ENCODE data around the gene EPHB1.

EPHB1 gene

DNA sequence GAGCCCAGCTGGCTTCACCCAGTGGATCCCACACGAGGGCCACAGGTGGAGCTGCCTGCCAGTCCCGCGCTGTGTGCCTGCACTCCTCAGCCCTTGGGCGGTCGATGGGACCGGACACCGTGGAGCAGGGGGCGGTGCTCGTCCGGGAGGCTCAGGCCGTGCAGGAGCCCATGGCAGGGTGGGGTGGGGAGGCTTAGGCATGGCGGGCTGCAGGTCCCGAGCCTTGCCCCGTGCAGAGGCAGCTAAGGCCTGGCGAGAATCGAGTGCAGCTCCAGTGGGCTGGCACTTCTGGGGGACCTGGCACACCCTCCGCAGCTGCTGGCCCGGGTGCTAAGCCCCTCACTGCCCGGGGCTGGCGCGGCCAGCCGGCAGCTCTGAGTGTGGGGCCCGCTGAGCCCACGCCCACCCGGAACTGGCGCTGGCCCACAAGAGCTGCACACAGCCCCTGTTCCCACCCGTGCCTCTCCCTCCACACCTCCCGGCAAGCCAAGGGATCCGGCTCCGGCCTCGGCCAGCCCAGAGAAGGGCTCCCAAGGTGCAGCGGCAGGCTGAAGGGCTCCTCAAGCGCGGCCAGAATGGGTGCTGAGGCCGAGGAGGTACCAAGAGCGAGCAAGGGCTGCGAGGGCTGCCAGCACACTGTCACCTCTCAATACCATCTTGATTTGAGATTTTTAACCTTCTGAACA, 121.4 kb downstream of the EPHB1 start:
- DNase-seq: no peak

DNA sequence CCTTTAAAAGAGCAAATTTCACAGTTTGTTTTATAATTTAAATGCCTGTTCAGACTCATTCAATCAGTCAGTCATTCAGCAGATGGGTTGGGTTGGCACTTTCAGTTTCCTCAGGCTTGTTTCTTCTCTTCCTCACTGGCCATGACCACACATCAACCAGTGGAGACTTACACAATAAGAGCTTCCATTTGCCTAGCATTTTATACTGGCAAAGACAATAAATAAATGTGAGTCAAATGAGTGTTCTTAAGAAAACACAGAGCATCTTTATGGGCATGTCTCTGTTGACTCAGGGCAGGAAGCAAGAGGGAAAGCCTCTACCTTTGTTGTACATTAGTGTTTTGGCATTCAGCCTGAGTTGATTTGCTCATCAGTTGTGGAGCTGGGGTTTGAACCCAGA, 122.6 kb downstream of the EPHB1 start:
- DNase-seq: no peak

DNA sequence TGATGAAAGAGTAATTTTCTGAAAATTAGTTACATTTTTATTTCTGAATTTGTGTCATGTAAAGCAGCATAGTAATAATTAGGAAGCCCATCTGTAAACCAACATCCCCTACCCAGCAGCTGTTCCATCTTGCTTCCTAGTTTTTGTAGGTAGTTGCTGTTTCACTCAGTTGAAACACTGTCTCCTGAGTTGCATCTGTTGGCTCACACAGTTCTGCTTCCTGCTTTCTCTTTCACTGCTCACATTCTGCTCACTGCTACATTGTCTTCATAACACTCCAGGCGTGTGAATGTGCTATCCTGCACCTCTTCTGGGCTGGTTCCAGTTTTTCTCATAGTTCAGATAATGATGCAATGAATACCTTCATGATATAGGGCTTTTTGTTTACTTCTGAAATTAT, 123.4 kb downstream of the EPHB1 start:
- no peak for DNase-seq

DNA sequence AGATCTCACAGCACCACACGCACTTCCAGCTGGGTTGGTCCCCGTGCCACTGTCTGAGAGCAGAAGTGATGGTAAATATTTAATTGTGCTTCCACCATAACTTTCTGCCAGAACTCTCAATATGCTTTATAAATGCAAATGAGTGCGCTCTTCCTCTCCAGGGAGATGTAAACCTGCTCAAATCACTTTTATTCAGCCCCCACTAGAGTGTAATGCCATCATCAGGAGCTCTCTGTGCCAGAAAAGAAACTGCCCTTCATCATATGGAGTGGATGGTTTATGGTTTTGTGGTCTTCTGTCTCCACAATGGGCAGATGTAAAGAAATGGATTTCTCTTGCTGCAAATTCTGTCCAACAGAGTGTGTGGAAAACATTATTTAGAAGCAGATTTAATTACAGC, 127.0 kb downstream of the EPHB1 start:
- no peak for DNase-seq

DNA sequence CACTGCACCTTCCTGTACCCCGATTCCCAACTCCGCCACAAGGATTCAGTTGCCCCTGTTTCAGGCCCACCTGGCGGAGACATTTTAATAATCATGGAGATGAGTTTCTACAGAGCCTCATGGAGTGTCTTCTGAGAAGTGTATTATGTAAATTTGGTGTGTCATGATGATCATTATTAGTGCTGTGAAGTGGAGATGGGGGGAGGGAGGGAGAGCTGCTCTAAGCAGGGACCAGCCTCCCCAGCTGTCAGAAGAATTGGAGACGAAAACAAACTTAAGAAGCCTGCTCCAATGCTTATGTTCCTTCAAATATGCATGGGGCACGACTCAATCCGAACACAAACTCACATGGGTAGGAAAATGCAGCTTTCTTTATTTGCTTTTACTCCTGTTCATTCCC, 127.8 kb downstream of the EPHB1 start:
- no peak for DNase-seq

DNA sequence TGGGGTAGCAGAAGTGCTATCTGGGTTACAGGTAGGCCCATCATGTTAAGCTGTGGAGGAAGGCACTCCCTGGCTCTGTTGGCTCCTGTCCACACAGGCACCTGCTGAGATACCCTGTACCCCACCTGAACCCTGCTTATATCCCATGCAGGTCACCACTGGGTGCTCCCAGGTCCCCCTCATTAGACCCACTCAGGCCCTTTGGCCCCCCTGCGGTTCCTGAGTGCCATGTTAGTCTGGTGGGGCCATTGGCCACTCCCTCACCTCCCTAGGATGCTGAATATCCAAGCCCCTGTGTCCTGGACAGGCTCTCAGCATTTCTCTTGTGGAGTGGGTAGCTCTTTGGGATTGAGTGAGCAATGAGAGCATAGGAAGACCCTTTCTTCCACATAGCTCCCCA, 128.2 kb downstream of the EPHB1 start:
- DNase-seq: no peak

DNA sequence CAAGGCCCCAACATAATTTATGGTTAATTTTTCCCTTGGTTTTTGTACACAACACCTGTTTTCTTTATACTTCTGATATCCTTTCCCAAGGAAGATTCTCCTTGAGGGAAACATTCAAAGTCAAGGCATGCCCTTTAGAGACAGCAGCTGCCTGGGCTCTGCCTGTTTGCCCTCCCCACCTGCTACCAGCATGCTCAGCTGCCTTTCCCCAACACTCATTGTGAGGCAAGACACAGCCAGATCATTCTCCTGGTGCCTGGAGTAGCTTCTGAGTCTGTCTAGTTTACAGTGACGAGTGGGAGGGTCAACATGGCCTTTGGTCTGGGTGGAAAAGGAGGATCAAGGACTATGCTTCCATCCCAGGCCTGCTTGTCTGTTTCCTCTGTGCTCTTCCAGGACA, 132.5 kb downstream of the EPHB1 start:
- DNase-seq: no peak

DNA sequence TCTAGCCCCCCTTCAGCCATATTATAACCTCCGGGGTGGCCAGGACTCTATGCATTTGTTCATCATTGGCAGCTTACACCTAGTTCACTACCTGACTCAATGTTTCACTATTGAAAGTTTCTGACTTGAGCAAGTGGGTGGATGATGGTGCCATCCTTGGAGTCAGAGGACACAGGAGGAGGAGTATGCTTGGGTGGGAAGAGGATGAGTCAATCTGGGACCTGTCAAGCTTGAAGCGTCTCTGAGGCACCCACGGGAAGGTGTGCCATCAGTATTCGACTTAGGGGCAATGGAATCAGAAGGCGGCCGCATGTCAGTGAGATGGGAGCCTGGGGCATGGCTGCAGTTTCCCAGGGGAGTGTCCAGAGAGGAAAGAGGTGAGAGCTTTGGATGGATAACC, 133.3 kb downstream of the EPHB1 start:
- no peak for DNase-seq

DNA sequence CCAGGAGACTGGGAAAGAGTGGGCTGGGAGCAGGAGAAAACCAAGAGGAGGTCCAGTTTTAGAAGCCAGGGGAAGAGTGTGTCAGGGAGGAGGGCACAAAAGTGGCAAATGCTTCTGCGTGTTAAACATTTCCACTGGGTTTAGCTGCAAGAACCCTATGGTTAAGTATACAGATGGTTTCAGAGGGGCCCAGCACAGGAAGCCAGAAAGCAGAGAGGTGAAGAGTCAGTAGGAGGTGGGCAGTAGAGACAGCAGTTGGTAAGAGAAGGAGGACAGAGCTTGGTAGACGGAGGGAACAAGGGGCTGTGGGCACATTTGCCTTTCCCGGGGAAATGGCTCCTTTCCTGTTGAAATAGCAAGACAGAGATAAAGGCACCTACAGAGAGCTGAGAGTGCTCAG, 133.8 kb downstream of the EPHB1 start:
- no peak for DNase-seq

DNA sequence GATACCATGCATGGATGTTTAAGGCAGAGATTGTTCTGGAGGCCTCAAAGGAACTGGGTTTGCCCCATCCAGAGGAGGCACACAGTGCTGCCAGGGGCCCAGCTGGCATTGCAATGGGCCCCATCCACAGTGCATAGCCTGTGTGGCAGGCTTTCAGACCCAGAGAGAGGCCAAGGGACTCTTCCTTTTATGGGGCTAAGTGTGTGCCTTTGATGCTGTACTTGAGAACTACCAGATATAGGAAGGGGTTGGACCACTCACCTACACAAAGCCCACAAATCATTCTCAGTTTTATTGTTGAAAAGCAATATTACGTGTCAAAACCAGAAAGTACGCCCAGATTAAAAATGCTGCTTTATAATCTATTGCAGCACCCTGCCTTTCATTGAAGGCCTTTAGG, 134.9 kb downstream of the EPHB1 start:
- DNase-seq: no peak

DNA sequence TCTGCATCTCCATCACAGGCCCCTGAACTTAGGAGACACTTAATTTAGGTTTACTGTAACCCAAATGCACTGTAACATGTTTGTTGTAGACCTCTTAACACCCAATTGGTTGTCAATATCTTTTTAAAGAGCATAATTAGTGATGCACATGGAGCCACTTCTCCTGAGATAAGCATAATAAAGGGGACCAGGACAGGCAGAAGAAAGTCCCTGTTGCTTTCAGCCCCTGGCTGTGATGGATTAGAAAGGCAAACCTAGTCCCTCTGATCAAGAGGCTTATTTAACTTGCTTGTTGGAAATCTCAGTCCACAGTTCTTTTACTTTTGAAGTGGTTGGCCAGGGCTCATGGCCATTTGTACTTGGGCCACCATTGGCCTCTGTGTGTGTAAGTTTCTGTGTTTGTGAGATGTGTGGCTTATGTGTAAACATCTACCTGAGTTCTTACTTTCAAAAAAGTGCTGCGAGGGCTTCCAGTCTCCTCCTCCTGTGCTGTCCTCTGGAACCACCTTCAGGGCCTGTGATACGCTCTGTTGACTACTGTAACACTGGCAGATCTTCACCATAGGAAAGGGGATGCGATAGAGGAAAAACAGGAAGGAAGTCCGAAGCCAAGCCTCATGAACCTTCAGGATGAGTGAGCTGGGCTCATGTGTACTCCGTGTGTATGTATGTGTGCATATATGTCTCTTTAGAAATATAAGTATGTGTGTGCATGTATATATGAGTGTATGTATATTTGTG, 136.2 kb downstream of the EPHB1 start:
- no peak for DNase-seq

DNA sequence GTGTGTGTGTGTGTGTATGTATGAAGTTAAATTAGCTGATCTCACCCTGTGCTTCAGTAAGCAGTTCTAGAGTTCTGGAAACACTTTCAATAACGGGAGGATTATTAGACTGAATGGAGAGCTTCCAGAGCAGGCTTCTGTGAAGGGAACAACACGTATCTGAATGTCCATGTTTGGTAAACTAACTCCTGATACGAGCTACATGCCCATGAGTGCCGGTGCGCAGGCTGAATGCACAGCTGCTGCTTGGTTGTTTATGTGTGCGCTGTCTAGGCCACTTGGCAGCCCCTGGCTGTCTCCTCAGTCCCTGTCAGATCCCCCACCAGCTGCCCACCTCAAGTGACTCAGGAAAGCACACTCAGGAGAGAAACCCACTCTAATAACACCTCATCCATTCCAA, 137.0 kb downstream of the EPHB1 start:
- no peak for DNase-seq

DNA sequence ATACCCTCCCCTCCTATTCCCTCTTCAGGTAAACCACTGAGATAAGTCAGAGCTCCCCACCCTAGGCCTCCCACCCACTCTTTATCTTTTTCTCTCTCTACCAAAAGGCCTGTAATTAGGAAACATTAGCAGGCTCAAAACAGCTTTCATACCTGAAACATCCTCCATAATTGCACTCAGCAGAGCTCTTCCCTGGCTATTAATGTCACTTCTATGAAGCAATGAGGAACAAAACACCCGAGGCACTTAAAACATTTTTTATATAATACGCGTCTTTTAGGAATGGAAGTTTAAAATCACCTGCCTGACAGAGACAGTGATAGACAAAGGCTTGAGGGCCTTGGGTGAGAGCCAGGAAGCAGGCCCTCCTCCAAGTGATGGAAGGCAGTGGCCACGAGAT, 138.9 kb downstream of the EPHB1 start:
- no peak for DNase-seq

DNA sequence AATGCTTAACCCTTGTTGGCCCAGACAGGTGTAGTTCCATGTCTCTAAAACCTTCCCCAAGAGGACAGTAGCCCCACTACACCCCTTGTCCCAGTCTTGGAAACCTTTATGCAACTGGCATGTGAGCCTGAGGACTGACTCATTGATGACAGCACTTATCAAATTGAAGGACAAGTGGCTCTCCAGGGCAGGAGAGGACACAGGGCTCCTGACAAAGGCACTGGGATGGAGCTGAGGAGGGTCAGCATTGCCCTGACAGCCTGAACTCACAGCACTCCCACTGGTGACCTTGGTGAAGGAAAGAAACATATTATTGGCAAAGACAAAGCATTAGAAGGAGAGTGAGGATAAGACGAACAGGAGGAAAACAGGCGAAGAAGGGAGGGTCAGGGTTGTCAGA, 139.9 kb downstream of the EPHB1 start:
- DNase-seq: no peak

DNA sequence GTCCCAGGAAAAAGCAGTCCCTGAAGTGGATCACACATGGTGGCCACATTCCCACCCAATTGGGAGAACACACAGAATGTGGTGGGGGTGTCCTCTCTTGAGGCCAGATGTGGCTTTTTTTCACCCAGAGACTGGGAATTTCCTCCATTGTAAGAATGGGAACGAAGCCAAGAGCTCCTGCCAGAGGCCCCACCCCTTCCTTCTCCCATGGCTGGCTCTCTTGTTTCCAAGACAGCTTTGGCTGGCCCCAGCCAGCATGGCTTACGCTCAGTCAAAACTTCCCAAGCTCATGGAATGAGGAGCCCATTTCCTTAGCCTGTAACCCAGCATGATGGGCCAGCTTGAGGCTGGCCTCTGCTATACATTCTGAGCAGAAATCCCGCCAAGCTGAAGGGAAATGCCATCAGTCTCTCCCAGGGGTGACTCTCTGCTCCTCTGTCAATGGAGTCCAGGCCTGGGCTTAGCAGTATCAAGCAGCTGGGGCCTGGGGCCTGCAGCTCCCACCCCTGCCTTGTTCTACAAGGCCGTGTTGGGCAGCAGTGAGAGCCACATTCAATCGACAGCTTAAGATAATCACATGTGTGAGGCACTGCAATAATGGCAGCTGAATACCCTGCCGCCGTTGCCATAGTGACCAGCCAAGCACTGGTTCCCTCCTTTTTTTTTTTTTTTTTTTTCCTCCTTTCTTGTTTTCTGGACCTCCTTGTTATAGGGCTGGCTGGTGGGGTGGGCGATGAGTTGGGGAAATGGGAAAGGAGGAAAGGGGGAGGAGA, 142.4 kb downstream of the EPHB1 start:
- DNase-seq: peak; percentile 36

DNA sequence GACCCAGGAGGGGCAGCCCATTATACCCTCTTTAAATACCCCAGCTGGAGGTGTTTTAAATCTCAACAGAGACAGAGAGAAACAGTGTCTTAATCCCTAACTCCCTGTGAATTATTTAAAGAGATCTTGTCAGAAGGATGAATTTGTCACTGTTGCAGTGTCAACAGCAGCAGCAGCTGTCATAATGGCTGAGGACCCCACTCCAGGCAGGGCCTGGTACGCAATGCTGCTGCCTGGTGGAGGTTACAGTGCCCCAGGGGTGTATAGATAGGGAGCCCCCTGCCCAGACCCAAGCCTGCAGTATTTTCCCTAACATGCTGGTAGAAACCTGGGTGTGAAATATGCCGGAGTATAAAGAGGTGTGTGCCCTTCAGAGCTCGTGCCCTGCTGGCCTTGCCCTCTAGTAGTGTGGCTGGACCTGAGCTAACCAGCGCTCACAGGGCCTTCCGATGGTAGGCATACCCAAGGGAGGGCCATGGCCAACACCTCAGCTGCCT, 143.0 kb downstream of the EPHB1 start:
- no peak for DNase-seq

DNA sequence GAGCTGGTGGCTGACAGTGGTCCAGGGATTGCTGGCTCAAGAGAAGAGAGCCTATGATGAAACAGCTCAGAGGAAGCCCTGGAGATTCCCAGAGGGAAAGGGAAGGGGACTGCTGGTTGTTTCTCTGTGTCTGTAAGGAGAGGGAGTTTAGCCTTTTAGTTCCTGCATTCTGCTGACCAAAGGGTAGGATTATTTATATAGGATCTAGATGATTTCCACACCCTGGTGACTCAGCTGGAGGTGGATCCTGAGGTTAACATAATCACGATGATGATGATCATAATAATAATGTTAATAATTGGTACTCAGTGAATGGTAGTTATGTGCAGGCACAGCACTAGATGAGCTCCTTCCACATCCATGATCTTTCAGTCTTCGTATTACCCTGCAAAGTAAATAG, 144.9 kb downstream of the EPHB1 start:
- no peak for DNase-seq

DNA sequence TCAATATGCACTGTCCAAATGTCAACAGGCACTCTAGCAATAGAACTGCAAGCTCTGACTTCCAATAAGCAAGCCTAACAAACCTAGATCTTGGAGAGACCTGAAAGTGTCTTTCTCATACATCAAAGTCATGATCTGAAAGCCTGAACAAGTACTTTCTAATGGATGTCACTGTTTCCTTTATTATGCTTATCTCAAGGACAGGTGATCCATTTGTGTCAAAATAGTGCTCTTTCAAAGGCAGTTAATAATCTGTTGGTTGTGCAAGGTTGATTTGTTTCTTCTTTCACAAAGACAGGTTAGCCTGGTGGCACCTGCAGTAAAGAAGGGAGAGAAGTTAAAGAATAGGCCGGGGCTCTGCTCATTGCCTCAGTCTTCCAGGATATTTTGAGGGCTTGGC, 146.8 kb downstream of the EPHB1 start:
- DNase-seq: no peak

DNA sequence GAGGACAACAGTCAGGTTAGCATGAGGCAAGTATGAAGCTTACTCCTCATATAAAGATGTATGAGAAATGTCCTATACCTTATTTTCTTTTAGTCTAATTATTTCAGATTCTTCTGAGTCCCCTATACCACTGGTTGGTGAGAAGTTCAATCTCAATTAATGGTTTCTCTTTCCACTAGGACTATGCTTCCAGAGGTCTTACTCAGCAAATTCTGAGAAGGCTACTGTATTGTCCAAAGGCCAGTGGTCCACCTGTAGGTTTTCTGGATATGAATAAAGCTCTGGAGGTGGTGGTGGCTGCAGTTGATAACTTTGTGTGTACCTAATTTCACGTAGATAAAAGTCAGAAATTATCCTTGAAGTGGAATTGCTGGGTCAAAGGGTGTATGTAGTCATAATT, 149.4 kb downstream of the EPHB1 start:
- no peak for DNase-seq

DNA sequence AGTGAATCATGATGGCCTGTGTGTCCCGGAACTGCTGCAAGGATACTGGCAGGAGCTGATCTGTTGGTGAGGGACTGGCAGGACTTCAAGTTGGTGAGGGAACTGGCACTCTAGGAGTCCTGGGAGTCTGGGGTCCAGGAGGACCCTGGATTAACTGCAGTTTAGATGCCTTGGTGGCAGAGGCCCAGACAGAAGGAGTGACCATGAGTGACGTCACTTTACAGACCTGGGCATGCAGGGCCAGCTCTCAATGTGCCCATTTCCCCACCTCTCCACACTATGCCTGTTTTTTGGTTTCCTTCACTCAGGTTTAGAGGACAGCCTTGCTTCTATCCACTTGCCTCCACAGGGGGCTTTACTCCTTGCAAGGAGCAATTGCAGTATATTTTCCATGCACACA, 154.1 kb downstream of the EPHB1 start:
- DNase-seq: no peak

DNA sequence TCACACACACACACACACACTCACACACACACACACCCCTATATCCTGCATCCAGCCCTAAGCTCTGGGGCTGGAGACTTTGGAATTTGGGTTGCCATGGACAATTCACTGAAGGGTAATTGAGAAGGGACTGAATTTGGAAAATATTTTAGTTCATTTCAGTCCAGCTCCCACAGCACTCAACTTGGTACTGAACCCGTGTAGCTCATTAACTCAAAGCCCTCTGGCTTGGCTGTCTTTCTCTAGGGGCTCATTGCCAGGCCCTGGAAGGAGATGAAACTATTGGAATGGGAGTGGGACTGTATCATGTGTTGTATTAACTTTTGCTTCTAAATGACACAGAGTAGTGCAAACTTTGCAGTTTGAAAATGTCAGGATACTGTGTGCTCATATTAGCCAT, 157.3 kb downstream of the EPHB1 start:
- no peak for DNase-seq

DNA sequence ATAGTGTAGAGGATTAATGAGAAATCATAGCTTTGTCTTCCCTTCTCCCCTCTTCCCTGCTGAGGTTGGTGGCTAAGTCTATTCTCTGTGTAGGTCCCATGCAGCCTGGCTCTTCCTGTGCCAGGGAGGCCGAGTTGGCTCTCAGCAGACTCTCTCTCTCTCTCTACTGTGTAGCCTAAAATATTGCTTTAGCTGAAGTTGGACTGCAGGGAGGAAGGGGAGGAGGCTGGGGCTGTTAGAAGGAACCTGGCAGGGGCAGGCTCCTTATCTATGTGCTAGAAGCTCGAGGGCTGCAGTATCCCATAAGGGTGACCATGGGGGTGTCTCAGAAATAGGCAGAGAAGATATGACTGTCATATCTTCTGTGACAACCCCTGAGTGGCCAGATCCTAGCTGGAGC, 160.8 kb downstream of the EPHB1 start:
- DNase-seq: no peak

DNA sequence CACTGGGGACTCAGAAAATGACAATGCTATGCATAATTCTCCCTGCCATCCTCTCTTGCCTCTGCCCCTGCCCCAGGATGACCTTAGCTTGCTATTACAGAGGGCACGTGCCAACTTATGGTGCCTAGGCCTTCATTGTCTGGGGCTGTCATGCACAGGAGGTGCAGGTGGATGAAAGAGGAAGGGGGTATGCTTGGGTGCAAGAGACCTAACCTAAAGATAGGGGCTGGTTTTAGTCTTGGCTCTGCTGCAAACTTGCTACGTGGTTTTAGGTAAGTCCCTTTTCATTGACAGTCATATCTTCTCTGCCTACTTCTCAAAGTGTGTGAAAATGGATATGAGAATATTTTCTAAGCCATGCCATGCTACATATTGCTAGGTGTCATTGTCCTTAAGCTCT, 161.3 kb downstream of the EPHB1 start:
- no peak for DNase-seq

DNA sequence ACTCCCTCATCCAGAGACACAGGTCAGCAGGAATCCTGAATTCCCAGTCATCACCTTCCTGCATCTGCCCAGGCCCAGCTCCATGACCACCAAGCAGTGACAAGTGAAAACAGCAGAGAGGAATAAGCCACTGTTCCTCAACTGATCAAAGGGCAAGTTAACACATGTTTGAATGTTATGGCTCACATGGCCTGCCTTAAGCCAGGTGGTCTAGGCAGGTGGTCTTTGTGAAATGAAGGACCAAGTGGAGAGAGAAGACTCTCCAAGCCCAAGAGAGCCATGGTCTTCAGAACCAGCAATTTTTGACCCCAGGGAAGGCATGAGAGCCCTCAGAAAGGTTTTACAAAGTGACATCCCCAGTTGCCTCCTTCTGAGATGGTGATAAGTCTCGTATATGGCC, 161.8 kb downstream of the EPHB1 start:
- DNase-seq: no peak

Data from NCI-H2171 (cell line).